ENCODE results near the gene HACE1.
"Not testable (repeated sequence)": the region's sequence is repeated elsewhere in the genome, so short reads cannot be mapped to it uniquely, and the experiment has no call there.

HACE1 gene

DNA sequence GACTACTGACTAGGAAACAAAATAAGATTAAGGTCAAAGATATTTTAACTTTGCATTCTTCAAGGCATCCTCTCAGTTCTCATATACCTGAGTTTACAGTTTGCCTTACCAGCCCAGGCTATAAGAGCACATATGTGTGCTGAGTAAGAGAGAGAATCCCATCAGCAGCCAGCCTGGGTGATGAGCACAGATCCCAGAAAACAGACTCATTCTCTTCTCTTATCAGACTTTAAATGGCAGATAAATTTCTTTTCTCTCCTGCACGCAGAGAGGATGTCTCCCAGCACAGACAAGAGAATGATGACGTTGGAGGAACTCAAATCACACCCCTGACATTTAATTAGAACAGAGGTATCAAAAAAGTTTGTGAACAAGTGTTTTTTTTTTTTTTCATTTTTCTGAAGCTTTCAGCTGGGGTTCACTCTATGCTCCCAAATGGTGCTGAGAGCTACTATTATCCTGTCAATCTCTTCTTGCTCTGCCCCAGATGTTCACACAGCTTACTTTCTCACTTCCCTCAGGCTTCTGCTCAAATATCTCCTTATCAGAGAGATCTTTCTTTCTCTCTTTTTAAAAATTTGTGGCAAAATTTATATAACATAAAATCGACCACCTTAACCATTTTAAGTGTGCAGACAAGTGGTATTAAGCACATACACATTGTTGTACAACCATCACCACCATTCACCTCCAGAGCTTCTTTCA lies 22.4 kb upstream of the HACE1 start:
- peaks cover 2% of the 10 kb centered on the region; the same call in 1 of the 2 replicates for H3K4me1 ChIP-seq (ENCODE audit: control insufficient read depth, insufficient read depth, low read length)
- H3K9ac ChIP-seq (ENCODE audit: low read depth, low read length): no peak overlapping the region
- no peak overlapping the region for H3K27ac ChIP-seq (ENCODE audit: low read depth, low read length)
- H3K27me3 ChIP-seq (ENCODE audit: control insufficient read depth, insufficient read depth, low read length): no peaks in the 10 kb centered on the region
- no peaks in the 10 kb centered on the region for H3K36me3 ChIP-seq (ENCODE audit: control insufficient read depth, insufficient read depth, low read length)
- H3K4me3 ChIP-seq (ENCODE audit: low read depth, low read length): no peak overlapping the region
- H3K9me3 ChIP-seq (ENCODE audit: control insufficient read depth, insufficient read depth, low read length): no peaks in the 10 kb centered on the region

DNA sequence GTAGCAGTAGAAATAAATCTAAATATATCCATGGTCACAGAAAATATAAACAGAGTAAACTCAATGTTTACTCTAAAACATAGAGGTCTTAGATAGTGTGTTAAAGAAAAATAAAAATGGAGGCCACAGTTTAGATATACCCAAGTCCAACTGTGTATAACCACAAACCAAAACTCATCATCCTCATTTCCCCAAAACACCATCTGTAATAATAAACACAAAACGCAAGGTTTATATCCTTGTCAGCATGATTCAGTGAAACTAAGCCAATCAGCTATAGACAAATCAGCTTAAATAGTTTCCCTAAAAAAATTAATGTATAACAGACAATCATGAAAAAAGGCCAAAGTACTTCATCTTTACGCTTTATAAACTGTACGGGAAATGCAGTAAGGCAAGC lies 2.7 kb upstream of the HACE1 start:
- H3K4me3 ChIP-seq (ENCODE audit: low read depth, low read length): no peak overlapping the region
- no peak overlapping the region for H3K9ac ChIP-seq (ENCODE audit: low read depth, low read length)
- peaks cover 4% of the 10 kb centered on the region; the same call in 1 of the 2 replicates for H3K4me1 ChIP-seq (ENCODE audit: control insufficient read depth, insufficient read depth, low read length)
- no peak overlapping the region for H3K27ac ChIP-seq (ENCODE audit: low read depth, low read length)
- no peaks in the 10 kb centered on the region for H3K9me3 ChIP-seq (ENCODE audit: control insufficient read depth, insufficient read depth, low read length)
- no peaks in the 10 kb centered on the region for H3K36me3 ChIP-seq (ENCODE audit: control insufficient read depth, insufficient read depth, low read length)
- H3K27me3 ChIP-seq (ENCODE audit: control insufficient read depth, insufficient read depth, low read length): no peaks in the 10 kb centered on the region

DNA sequence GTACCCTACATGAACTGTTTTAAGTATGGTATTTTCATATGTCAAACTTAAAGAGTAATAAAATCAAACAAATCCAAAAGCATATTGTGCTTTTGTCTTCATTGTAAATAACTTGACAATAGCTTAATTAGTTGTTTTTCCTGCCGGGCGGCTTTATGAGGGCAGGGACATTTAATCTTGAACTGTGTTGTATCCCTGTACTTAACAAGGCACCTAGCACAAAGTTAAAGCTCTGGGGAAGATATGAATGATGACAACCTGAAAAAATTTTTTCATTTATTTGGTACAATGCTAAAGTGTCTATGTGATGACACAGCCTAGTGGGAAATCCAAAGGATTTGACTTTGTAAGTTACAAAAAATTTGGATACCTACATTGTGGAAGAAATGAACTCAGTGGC lies 502 bp upstream of the HACE1 start:
- H3K9me3 ChIP-seq (ENCODE audit: control insufficient read depth, insufficient read depth, low read length): no peaks in the 10 kb centered on the region
- H3K27ac ChIP-seq (ENCODE audit: low read depth, low read length): no peak overlapping the region
- H3K4me1 ChIP-seq (ENCODE audit: control insufficient read depth, insufficient read depth, low read length): peaks cover 4% of the 10 kb centered on the region; the same call in 1 of the 2 replicates
- no peaks in the 10 kb centered on the region for H3K27me3 ChIP-seq (ENCODE audit: control insufficient read depth, insufficient read depth, low read length)
- no peak overlapping the region for H3K9ac ChIP-seq (ENCODE audit: low read depth, low read length)
- peak overlapping the region; percentile 93 for H3K4me3 ChIP-seq (ENCODE audit: low read depth, low read length)
- no peaks in the 10 kb centered on the region for H3K36me3 ChIP-seq (ENCODE audit: control insufficient read depth, insufficient read depth, low read length)

DNA sequence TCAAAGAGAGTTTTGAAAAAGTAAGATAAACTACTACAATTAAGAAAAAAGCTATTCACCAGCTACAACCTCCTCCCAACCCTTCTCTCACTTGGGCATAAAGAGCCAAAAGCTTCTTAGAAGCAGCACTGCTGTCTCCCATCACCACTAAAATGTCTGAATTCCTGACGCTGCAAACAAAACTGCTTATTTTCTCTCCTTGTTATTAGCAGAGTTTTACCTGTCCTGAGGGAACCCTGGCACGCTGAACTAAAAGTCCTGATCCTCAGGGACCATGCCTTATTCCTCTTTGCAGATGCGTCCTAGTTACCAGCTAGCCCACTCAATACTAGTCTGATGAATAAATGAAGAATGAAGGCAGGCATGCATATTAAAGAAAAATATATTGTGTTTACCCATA lies 1.1 kb downstream of the HACE1 start:
- H3K27ac ChIP-seq (ENCODE audit: low read depth, low read length): no peak overlapping the region
- H3K9me3 ChIP-seq (ENCODE audit: control insufficient read depth, insufficient read depth, low read length): no peaks in the 10 kb centered on the region
- H3K36me3 ChIP-seq (ENCODE audit: control insufficient read depth, insufficient read depth, low read length): no peaks in the 10 kb centered on the region
- H3K4me1 ChIP-seq (ENCODE audit: control insufficient read depth, insufficient read depth, low read length): peaks cover 4% of the 10 kb centered on the region; the same call in 1 of the 2 replicates
- no peaks in the 10 kb centered on the region for H3K27me3 ChIP-seq (ENCODE audit: control insufficient read depth, insufficient read depth, low read length)
- H3K9ac ChIP-seq (ENCODE audit: low read depth, low read length): peak overlapping the region; percentile 69; the same call in 1 of the 2 replicates
- H3K4me3 ChIP-seq (ENCODE audit: low read depth, low read length): peak overlapping the region; percentile 93

DNA sequence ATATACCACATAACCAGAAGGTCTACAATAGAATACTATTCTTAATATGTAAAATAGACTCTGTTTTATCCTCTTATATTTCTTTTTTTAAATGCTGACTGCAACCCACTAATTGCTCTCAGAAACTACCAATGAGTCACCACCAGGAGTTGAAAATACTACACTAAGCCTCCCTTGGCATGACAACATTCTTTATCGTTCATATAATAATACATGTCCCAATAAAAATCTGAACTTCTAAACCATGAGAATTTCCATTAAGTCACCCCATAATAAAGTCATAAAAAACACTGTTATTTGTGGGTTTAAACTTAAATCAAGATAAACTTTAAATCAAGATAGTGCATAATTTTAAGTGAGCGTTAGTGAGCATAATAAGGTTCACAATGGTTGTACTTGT lies 4.2 kb downstream of the HACE1 start:
- Histone ChIP-seq H3K36me3 (ENCODE audit: control insufficient read depth, insufficient read depth, low read length) (peaks cover 19% of the 10 kb centered on the region), H3K27ac (ENCODE audit: low read depth, low read length) (no peak overlapping the region), H3K9ac (ENCODE audit: low read depth, low read length) (no peak overlapping the region), H3K4me1 (ENCODE audit: control insufficient read depth, insufficient read depth, low read length) (peaks cover 4% of the 10 kb centered on the region; the same call in 1 of the 2 replicates), H3K27me3 (ENCODE audit: control insufficient read depth, insufficient read depth, low read length) (no peaks in the 10 kb centered on the region), H3K4me3 (ENCODE audit: low read depth, low read length) (no peak overlapping the region), H3K9me3 (ENCODE audit: control insufficient read depth, insufficient read depth, low read length) (no peaks in the 10 kb centered on the region)

DNA sequence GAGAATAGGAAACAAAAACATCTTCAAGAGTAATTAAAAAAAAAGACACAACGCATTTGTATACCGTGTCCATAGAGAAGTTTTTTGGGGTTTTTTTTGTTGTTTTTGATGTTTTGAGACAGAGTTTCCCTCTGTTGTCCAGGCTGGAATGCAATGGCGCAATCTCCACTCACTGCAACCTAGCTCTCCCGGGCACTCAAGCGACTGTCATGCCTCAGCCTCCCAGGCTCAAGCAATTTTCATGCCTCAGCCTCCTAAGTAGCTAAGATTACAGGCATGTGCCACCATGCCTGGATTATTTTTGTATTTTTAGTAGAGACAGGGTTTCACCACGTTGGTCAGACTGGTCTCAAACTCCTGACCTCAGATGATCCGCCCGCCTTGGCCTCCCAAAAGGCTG lies 12.0 kb downstream of the HACE1 start:
- not testable (repeated sequence) for H3K9ac ChIP-seq (ENCODE audit: low read depth, low read length); H3K4me1 ChIP-seq (ENCODE audit: control insufficient read depth, insufficient read depth, low read length); H3K27ac ChIP-seq (ENCODE audit: low read depth, low read length); H3K4me3 ChIP-seq (ENCODE audit: low read depth, low read length); H3K27me3 ChIP-seq (ENCODE audit: control insufficient read depth, insufficient read depth, low read length); H3K9me3 ChIP-seq (ENCODE audit: control insufficient read depth, insufficient read depth, low read length)
- H3K36me3 ChIP-seq (ENCODE audit: control insufficient read depth, insufficient read depth, low read length): peaks cover 59% of the 10 kb centered on the region

DNA sequence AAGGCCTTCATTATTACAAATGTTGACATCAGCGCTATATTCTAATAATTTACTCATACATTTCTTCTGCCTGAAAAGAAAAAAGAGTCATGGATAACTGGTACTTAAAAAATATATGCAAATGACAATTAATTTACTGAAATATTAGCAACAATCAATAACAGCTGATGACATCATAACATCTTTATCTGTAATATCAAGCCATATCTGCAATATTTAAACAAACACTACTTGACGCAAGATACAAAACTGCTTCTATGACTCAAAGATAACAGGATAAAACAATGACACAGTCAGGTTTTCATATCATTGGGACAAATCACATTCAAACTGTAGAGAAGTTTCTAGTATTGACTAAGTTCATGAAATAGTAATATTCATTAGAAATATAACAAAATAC lies 16.5 kb downstream of the HACE1 start:
- Histone ChIP-seq H3K4me3 (ENCODE audit: low read depth, low read length) (no peak overlapping the region), H3K4me1 (ENCODE audit: control insufficient read depth, insufficient read depth, low read length) (no peaks in the 10 kb centered on the region), H3K27ac (ENCODE audit: low read depth, low read length) (no peak overlapping the region), H3K9me3 (ENCODE audit: control insufficient read depth, insufficient read depth, low read length) (no peaks in the 10 kb centered on the region), H3K27me3 (ENCODE audit: control insufficient read depth, insufficient read depth, low read length) (no peaks in the 10 kb centered on the region), H3K36me3 (ENCODE audit: control insufficient read depth, insufficient read depth, low read length) (peaks cover 42% of the 10 kb centered on the region), H3K9ac (ENCODE audit: low read depth, low read length) (no peak overlapping the region)

DNA sequence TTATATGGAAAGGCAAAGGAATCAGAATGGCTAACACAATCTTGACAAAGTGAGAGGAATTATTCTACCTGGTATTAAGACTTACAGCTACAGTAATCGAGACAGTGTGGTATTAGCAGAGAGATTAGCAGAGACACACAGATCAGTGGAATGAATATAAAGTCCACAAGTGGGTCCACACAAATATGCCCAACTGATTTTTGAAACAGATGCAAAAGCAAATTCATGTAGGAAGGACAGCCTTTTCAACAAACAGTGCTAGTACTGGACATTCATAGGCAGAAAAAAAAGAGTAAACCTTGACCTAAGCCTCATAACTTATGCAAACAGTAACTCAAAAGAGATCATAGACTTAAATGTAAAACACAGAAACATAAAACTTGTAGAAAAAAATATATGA lies 22.6 kb downstream of the HACE1 start:
- H3K9me3 ChIP-seq (ENCODE audit: control insufficient read depth, insufficient read depth, low read length): no peaks in the 10 kb centered on the region
- no peak overlapping the region for H3K9ac ChIP-seq (ENCODE audit: low read depth, low read length)
- H3K4me3 ChIP-seq (ENCODE audit: low read depth, low read length): no peak overlapping the region
- H3K4me1 ChIP-seq (ENCODE audit: control insufficient read depth, insufficient read depth, low read length): no peaks in the 10 kb centered on the region
- H3K36me3 ChIP-seq (ENCODE audit: control insufficient read depth, insufficient read depth, low read length): peaks cover 30% of the 10 kb centered on the region
- H3K27me3 ChIP-seq (ENCODE audit: control insufficient read depth, insufficient read depth, low read length): no peaks in the 10 kb centered on the region
- no peak overlapping the region for H3K27ac ChIP-seq (ENCODE audit: low read depth, low read length)

DNA sequence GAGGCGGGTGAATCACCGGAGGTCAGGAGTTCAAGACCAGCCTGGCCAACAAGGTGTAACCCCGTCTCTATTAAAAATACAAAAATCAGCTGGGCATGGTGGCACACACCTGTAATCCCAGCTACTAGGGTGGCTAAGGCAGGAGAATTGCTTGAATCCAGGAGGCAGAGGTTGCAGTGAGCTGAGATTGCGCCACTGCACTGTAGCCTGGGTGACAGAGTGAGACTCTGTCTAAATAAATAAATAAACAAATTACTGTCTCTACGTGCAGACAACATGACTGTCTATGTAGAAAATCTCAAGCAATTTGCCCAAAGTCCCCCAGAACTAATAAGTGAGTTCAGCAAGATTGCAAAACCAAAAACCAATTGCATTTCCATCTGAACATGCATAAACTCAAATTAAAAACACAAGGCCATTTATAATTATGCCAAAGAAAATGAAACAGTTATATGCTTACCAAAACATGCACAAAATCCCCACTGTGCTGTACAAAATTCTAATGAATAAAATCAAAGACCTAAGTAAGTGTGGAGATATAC lies 23.2 kb downstream of the HACE1 start:
- not testable (repeated sequence) for H3K4me1 ChIP-seq (ENCODE audit: control insufficient read depth, insufficient read depth, low read length); H3K9ac ChIP-seq (ENCODE audit: low read depth, low read length); H3K27me3 ChIP-seq (ENCODE audit: control insufficient read depth, insufficient read depth, low read length); H3K9me3 ChIP-seq (ENCODE audit: control insufficient read depth, insufficient read depth, low read length); H3K4me3 ChIP-seq (ENCODE audit: low read depth, low read length); H3K27ac ChIP-seq (ENCODE audit: low read depth, low read length)
- H3K36me3 ChIP-seq (ENCODE audit: control insufficient read depth, insufficient read depth, low read length): peaks cover 23% of the 10 kb centered on the region

DNA sequence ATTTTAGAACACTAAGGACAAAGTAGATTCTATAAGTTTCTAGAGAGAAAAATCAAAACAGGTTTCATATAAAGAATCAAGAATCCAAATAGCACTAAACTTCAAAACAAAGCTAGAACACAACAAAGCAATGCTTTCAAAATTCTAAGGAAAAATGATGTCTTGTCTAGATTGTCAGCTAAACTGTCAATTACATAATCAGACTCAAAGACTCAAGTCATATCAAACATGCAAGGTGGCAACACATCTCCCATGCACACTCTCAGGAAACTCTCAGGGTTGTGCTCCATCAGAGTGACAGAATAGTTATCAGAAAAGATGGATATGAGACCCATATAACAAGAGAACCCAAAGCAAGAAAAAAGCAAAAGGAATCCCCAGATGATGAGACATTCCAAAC lies 23.9 kb downstream of the HACE1 start:
- H3K4me1 ChIP-seq (ENCODE audit: control insufficient read depth, insufficient read depth, low read length): no peaks in the 10 kb centered on the region
- H3K27ac ChIP-seq (ENCODE audit: low read depth, low read length): no peak overlapping the region
- peaks cover 21% of the 10 kb centered on the region for H3K36me3 ChIP-seq (ENCODE audit: control insufficient read depth, insufficient read depth, low read length)
- H3K4me3 ChIP-seq (ENCODE audit: low read depth, low read length): no peak overlapping the region
- no peaks in the 10 kb centered on the region for H3K27me3 ChIP-seq (ENCODE audit: control insufficient read depth, insufficient read depth, low read length)
- H3K9ac ChIP-seq (ENCODE audit: low read depth, low read length): no peak overlapping the region
- H3K9me3 ChIP-seq (ENCODE audit: control insufficient read depth, insufficient read depth, low read length): no peaks in the 10 kb centered on the region

DNA sequence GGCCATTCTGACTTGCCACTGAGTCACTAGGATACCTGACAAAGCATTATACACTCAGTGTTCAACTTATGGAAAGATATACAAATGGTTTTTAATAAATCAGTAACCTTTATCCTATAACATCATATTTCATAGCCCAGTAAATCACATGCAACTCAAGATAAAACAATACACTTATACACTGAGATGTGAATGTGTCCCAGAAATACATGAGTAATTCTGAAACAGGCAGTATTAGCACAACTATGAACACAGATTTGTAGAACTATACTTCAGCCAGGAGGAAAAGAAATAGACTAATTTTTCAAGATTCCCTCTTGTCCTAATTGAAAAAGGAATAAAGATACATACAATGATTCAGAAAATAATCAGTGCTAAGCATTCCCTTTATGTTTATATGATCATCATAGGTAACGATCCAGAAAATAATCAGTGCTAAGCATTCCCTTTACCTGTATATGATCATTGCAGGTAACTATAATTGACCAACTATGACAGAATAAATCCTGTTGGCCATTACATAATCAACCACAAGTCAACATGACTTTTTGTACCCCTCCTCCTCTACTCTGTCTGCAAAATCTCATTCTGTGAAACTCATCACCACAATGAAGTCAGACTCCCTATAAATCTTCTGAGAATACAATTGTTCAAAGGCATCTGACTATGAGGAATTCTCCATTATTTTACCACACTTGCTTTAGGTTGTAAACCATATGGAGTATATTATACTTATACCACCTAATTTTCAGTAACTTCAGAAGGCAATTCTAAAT lies 30.3 kb downstream of the HACE1 start:
- Histone ChIP-seq H3K36me3 (ENCODE audit: control insufficient read depth, insufficient read depth, low read length) (peaks cover 20% of the 10 kb centered on the region), H3K9me3 (ENCODE audit: control insufficient read depth, insufficient read depth, low read length) (no peaks in the 10 kb centered on the region; the same call in 1 of the 2 replicates), H3K27me3 (ENCODE audit: control insufficient read depth, insufficient read depth, low read length) (no peaks in the 10 kb centered on the region), H3K4me3 (ENCODE audit: low read depth, low read length) (no peak overlapping the region), H3K9ac (ENCODE audit: low read depth, low read length) (no peak overlapping the region), H3K4me1 (ENCODE audit: control insufficient read depth, insufficient read depth, low read length) (no peaks in the 10 kb centered on the region), H3K27ac (ENCODE audit: low read depth, low read length) (no peak overlapping the region)
